Measurements from ENCODE around the gene ZSCAN5C.
"Not testable (repeated sequence)": the region's sequence is repeated elsewhere in the genome, so short reads cannot be mapped to it uniquely, and the experiment has no call there.

The ZSCAN5C gene

GRCh38 chr19:56174086-56174485 lies 28.0 kb upstream of the ZSCAN5C start:
- Mint-ChIP-seq H3K27me3 (peaks cover 32% of the 10 kb centered on the region), H3K9me3 (no peaks in the 10 kb centered on the region), H3K27ac (ENCODE audit: low read depth) (no peak overlapping the region), H3K4me3 (no peak overlapping the region), H3K36me3 (ENCODE audit: insufficient read depth) (no peaks in the 10 kb centered on the region), H3K4me1 (peaks cover 5% of the 10 kb centered on the region)
- no peak for DNase-seq (ENCODE audit: low spot score in 2 of 2)
- ATAC-seq (replicated peaks; ENCODE audit: extremely low read depth, poor library complexity, severe bottlenecking), result no peak

GRCh38 chr19:56174550-56174949 lies 27.5 kb upstream of the ZSCAN5C start:
- no peak overlapping the region for H3K27ac Mint-ChIP-seq (ENCODE audit: low read depth)
- no peak for ATAC-seq (replicated peaks; ENCODE audit: extremely low read depth, poor library complexity, severe bottlenecking)
- H3K4me3 Mint-ChIP-seq, result no peak overlapping the region
- H3K9me3 Mint-ChIP-seq, result no peaks in the 10 kb centered on the region
- peaks cover 32% of the 10 kb centered on the region for H3K27me3 Mint-ChIP-seq
- H3K4me1 Mint-ChIP-seq, result peaks cover 5% of the 10 kb centered on the region
- no peaks in the 10 kb centered on the region for H3K36me3 Mint-ChIP-seq (ENCODE audit: insufficient read depth)
- DNase-seq (ENCODE audit: low spot score in 2 of 2), result no peak

- not testable (repeated sequence) for ATAC-seq (replicated peaks; ENCODE audit: extremely low read depth, poor library complexity, severe bottlenecking); DNase-seq (ENCODE audit: low spot score in 2 of 2); H3K4me3 Mint-ChIP-seq; H3K4me1 Mint-ChIP-seq; H3K9me3 Mint-ChIP-seq; H3K36me3 Mint-ChIP-seq (ENCODE audit: insufficient read depth); H3K27ac Mint-ChIP-seq (ENCODE audit: low read depth)
- H3K27me3 Mint-ChIP-seq, result peaks cover 24% of the 10 kb centered on the region
Observed at GRCh38 chr19:56175861-56176307, 26.2 kb upstream of the ZSCAN5C start, which contains the start of gene GALP. GALP (plus strand) TSS chr19:56176008; CDS start chr19:56177109, 1,101 bp downstream.

- H3K36me3 Mint-ChIP-seq (ENCODE audit: insufficient read depth); H3K4me3 Mint-ChIP-seq; H3K27ac Mint-ChIP-seq (ENCODE audit: low read depth); DNase-seq (ENCODE audit: low spot score in 2 of 2); ATAC-seq (replicated peaks; ENCODE audit: extremely low read depth, poor library complexity, severe bottlenecking); H3K4me1 Mint-ChIP-seq; H3K9me3 Mint-ChIP-seq: not testable (repeated sequence)
- peaks cover 24% of the 10 kb centered on the region for H3K27me3 Mint-ChIP-seq
Observed at GRCh38 chr19:56176310-56176709, 25.8 kb upstream of the ZSCAN5C start.

- no peaks in the 10 kb centered on the region for H3K9me3 Mint-ChIP-seq
- H3K27ac Mint-ChIP-seq (ENCODE audit: low read depth), result no peak overlapping the region
Observed at GRCh38 chr19:56176881-56177280, 25.2 kb upstream of the ZSCAN5C start.

GRCh38 chr19:56177564-56178243 lies 24.4 kb upstream of the ZSCAN5C start:
- H3K4me3 Mint-ChIP-seq, result no peak overlapping the region
- no peak for ATAC-seq (replicated peaks; ENCODE audit: extremely low read depth, poor library complexity, severe bottlenecking)
- H3K4me1 Mint-ChIP-seq, result no peaks in the 10 kb centered on the region
- H3K36me3 Mint-ChIP-seq (ENCODE audit: insufficient read depth), result no peaks in the 10 kb centered on the region
- DNase-seq (ENCODE audit: low spot score in 2 of 2), result no peak
- H3K27ac Mint-ChIP-seq (ENCODE audit: low read depth), result no peak overlapping the region
- no peaks in the 10 kb centered on the region for H3K9me3 Mint-ChIP-seq
- H3K27me3 Mint-ChIP-seq, result peaks cover 24% of the 10 kb centered on the region

More at GRCh38 chr19:56176881-56177280, 25.2 kb upstream of the ZSCAN5C start:
- Mint-ChIP-seq H3K36me3 (ENCODE audit: insufficient read depth) (no peaks in the 10 kb centered on the region), H3K27me3 (peaks cover 24% of the 10 kb centered on the region), H3K4me1 (peaks cover 2% of the 10 kb centered on the region), H3K4me3 (no peak overlapping the region)
- DNase-seq (ENCODE audit: low spot score in 2 of 2) (no peak), ATAC-seq (replicated peaks; ENCODE audit: extremely low read depth, poor library complexity, severe bottlenecking) (no peak)

- H3K27me3 Mint-ChIP-seq, result peaks cover 43% of the 10 kb centered on the region
- no peaks in the 10 kb centered on the region for H3K4me1 Mint-ChIP-seq
- no peaks in the 10 kb centered on the region for H3K36me3 Mint-ChIP-seq (ENCODE audit: insufficient read depth)
- no peaks in the 10 kb centered on the region for H3K9me3 Mint-ChIP-seq
- no peak for ATAC-seq (replicated peaks; ENCODE audit: extremely low read depth, poor library complexity, severe bottlenecking)
- no peak overlapping the region for H3K4me3 Mint-ChIP-seq
- DNase-seq (ENCODE audit: low spot score in 2 of 2), result no peak
- H3K27ac Mint-ChIP-seq (ENCODE audit: low read depth), result no peak overlapping the region
Observed at GRCh38 chr19:56189785-56190184, 12.3 kb upstream of the ZSCAN5C start.

GRCh38 chr19:56191115-56191514 lies 11.0 kb upstream of the ZSCAN5C start:
- no peaks in the 10 kb centered on the region for H3K9me3 Mint-ChIP-seq
- ATAC-seq (replicated peaks; ENCODE audit: extremely low read depth, poor library complexity, severe bottlenecking) (no peak), DNase-seq (ENCODE audit: low spot score in 2 of 2) (no peak)
- H3K27me3 Mint-ChIP-seq, result peaks cover 31% of the 10 kb centered on the region
- no peaks in the 10 kb centered on the region for H3K4me1 Mint-ChIP-seq
- no peak overlapping the region for H3K27ac Mint-ChIP-seq (ENCODE audit: low read depth)
- H3K4me3 Mint-ChIP-seq, result no peak overlapping the region
- no peaks in the 10 kb centered on the region for H3K36me3 Mint-ChIP-seq (ENCODE audit: insufficient read depth)

- ATAC-seq (replicated peaks; ENCODE audit: extremely low read depth, poor library complexity, severe bottlenecking) (no peak), DNase-seq (ENCODE audit: low spot score in 2 of 2) (no peak)
- no peak overlapping the region for H3K27ac Mint-ChIP-seq (ENCODE audit: low read depth)
- peaks cover 31% of the 10 kb centered on the region for H3K27me3 Mint-ChIP-seq
- H3K4me3 Mint-ChIP-seq, result no peak overlapping the region
- H3K36me3 Mint-ChIP-seq (ENCODE audit: insufficient read depth), result no peaks in the 10 kb centered on the region
- H3K9me3 Mint-ChIP-seq, result no peaks in the 10 kb centered on the region
- H3K4me1 Mint-ChIP-seq, result no peaks in the 10 kb centered on the region
Observed at GRCh38 chr19:56191711-56192110, 10.4 kb upstream of the ZSCAN5C start.

- DNase-seq (ENCODE audit: low spot score in 2 of 2) (no peak), ATAC-seq (replicated peaks; ENCODE audit: extremely low read depth, poor library complexity, severe bottlenecking) (no peak)
- H3K27ac Mint-ChIP-seq (ENCODE audit: low read depth), result no peak overlapping the region
- H3K36me3 Mint-ChIP-seq (ENCODE audit: insufficient read depth), result no peaks in the 10 kb centered on the region
- H3K9me3 Mint-ChIP-seq, result no peaks in the 10 kb centered on the region
- no peaks in the 10 kb centered on the region for H3K4me1 Mint-ChIP-seq
- H3K4me3 Mint-ChIP-seq, result no peak overlapping the region
- peaks cover 41% of the 10 kb centered on the region for H3K27me3 Mint-ChIP-seq
Observed at GRCh38 chr19:56193981-56194640, 8.0 kb upstream of the ZSCAN5C start.

- H3K4me3 Mint-ChIP-seq; H3K9me3 Mint-ChIP-seq; H3K4me1 Mint-ChIP-seq; H3K27ac Mint-ChIP-seq (ENCODE audit: low read depth); H3K36me3 Mint-ChIP-seq (ENCODE audit: insufficient read depth); DNase-seq (ENCODE audit: low spot score in 2 of 2); ATAC-seq (replicated peaks; ENCODE audit: extremely low read depth, poor library complexity, severe bottlenecking): not testable (repeated sequence)
- peaks cover 47% of the 10 kb centered on the region for H3K27me3 Mint-ChIP-seq
Observed at GRCh38 chr19:56197646-56198045, 4.4 kb upstream of the ZSCAN5C start, which contains the start of gene ZSCAN5B. ZSCAN5B (minus strand) TSS chr19:56197783; CDS start chr19:56193052, 4,731 bp downstream.

- no peak overlapping the region for H3K4me3 Mint-ChIP-seq
- no peak for ATAC-seq (replicated peaks; ENCODE audit: extremely low read depth, poor library complexity, severe bottlenecking)
Observed at GRCh38 chr19:56199687-56200086, 2.4 kb upstream of the ZSCAN5C start.

GRCh38 chr19:56207581-56207980 lies 5.5 kb downstream of the ZSCAN5C start:
- peaks cover 45% of the 10 kb centered on the region for H3K27me3 Mint-ChIP-seq
- not testable (repeated sequence) for H3K4me1 Mint-ChIP-seq; ATAC-seq (replicated peaks; ENCODE audit: extremely low read depth, poor library complexity, severe bottlenecking); H3K4me3 Mint-ChIP-seq; H3K27ac Mint-ChIP-seq (ENCODE audit: low read depth); DNase-seq (ENCODE audit: low spot score in 2 of 2); H3K9me3 Mint-ChIP-seq; H3K36me3 Mint-ChIP-seq (ENCODE audit: insufficient read depth)

More at GRCh38 chr19:56199687-56200086, 2.4 kb upstream of the ZSCAN5C start:
- DNase-seq (ENCODE audit: low spot score in 2 of 2), result no peak
- Mint-ChIP-seq H3K36me3 (ENCODE audit: insufficient read depth) (no peaks in the 10 kb centered on the region), H3K27ac (ENCODE audit: low read depth) (no peak overlapping the region), H3K27me3 (peaks cover 38% of the 10 kb centered on the region), H3K4me1 (no peaks in the 10 kb centered on the region), H3K9me3 (no peaks in the 10 kb centered on the region)
